Activated T-helper 1 cell treated with anti-CD3 and anti-CD28 coated beads, Interleukin-12 subunit alpha, Interleukin-12 subunit beta, Interleukin-2, Interleukin-4 antibody, amounts not matched to agents 30 ng/mL and 10 ng/mL and 1 ng/mL, durations not matched to agents 14 hours and 24 hours and 36 hours (primary cell): ENCODE measurements around the gene POMC. TPM values are rescaled to one million over a fixed set of nuclear protein-coding genes. Genes with fewer than 3 reads are reported as not detected.
"Not testable (repeated sequence)": the region's sequence is repeated elsewhere in the genome, so short reads cannot be mapped to it uniquely, and the experiment has no call there.

Source experiments
- DNase-seq: peaks from one replicate; pipeline ENCODE4 v3.0.0; 2021; ENCODE audit warnings: low spot score
- H3K27ac Mint-ChIP-seq: one replicate; pipeline ENCODE4 v1.8.0; 2021; ENCODE audit warnings: mild to moderate bottlenecking, mixed read lengths
- H3K27me3 Mint-ChIP-seq: one replicate; pipeline ENCODE4 v1.8.0; 2022; ENCODE audit warnings: mild to moderate bottlenecking, moderate library complexity, mixed read lengths; ENCODE audit not compliant: insufficient read depth
- H3K36me3 Mint-ChIP-seq: one replicate; pipeline ENCODE4 v1.8.0; 2021; ENCODE audit warnings: low read depth, mixed read lengths
- H3K4me1 Mint-ChIP-seq: one replicate; pipeline ENCODE4 v1.8.0; 2021; ENCODE audit warnings: low read depth, mixed read lengths
- H3K4me3 Mint-ChIP-seq: one replicate; pipeline ENCODE4 v1.8.0; 2021; ENCODE audit warnings: mild to moderate bottlenecking, moderate library complexity, mixed read lengths
- H3K9me3 Mint-ChIP-seq: one replicate; pipeline ENCODE4 v1.8.0; 2021; ENCODE audit warnings: mixed read lengths
- intact Hi-C: fragments of 100-400 bp; cut with micrococcal nuclease; formaldehyde crosslinking; loops from one replicate; pipeline ENCODE4 v1.15.1; 2024
- total RNA-seq: library from RNA; stranded (reverse); gene quantifications from 2 replicates; pipeline ENCODE4 v1.2.3, GENCODE V29; 2022

POMC gene
- total RNA-seq, 1 donor from 2014 or later: 5.0 TPM

DNA sequence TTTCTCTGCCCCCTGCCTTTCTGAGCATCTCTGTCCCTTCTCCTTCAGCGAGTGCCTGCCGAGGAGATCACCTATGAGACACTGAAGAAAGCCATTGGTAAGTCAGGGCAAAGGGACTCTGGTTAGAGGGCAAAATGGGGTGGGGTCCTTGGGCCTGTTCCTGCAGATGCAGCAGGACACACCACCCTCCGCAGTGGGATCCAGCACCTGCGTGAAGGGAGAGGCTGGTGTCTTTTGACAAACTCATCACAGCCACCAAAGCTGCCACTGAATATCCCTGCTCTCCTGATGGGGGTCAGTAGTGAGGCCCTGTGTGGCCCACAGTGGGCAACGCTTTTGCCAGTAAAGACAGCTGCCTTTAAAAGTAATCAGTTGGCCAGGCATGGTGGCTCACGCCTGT, 18.7 kb downstream of the POMC start:
- Mint-ChIP-seq H3K27me3 (peaks cover 8% of the 10 kb centered on the region), H3K27ac (no peak overlapping the region), H3K4me1 (no peaks in the 10 kb centered on the region), H3K36me3 (no peaks in the 10 kb centered on the region), H3K9me3 (no peaks in the 10 kb centered on the region), H3K4me3 (no peak overlapping the region)
- DNase-seq: no peak
- intact Hi-C loops: no loop called here

DNA sequence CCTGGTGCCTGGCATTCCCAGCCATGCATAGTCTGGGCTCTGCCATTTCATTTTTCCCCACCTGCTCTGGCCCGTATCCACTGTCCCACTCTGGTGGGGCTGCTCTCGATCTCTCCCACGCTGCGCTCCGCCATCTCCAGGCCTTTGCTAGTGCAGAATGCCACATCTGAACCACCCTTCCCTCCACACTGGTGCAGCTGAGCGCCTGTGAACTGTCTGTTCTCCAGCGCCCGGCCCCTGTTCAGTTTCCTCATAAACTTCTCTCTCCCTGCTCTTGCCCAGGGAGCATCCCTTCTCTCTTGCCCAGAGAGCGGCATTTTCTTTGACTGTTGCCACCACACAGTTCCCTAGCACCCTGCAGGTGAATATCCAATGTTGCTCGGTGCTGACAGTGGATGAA, 21.5 kb downstream of the POMC start:
- no peak for DNase-seq
- Mint-ChIP-seq H3K36me3 (no peaks in the 10 kb centered on the region), H3K4me1 (no peaks in the 10 kb centered on the region), H3K27me3 (peaks cover 12% of the 10 kb centered on the region), H3K27ac (no peak overlapping the region), H3K4me3 (no peak overlapping the region), H3K9me3 (no peaks in the 10 kb centered on the region)
- intact Hi-C loops: no loop called here

DNA sequence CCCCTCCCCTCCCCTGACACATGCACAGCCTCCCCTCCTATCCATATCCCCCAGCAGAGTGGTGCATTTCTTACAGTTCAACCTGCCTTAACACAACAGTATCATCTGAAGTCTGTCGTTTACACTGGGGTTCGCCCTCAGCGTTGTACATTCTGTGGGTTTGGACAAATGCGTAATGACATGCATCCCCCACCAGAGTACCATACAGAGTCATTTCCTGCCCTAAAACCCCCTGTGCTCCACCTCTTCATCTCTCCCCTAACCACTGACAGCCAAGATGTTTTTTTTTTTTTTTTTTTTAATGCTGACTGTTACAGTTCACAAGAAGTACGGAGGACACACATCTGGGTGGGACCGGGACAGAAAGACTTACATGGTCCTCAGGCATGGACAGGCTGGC, 22.6 kb downstream of the POMC start:
- H3K36me3 Mint-ChIP-seq: no peaks in the 10 kb centered on the region
- H3K4me3 Mint-ChIP-seq: no peak overlapping the region
- DNase-seq: no peak
- intact Hi-C loops: no loop called here
- H3K27ac Mint-ChIP-seq: no peak overlapping the region
- H3K4me1 Mint-ChIP-seq: no peaks in the 10 kb centered on the region
- no peaks in the 10 kb centered on the region for H3K9me3 Mint-ChIP-seq
- peaks cover 14% of the 10 kb centered on the region for H3K27me3 Mint-ChIP-seq

DNA sequence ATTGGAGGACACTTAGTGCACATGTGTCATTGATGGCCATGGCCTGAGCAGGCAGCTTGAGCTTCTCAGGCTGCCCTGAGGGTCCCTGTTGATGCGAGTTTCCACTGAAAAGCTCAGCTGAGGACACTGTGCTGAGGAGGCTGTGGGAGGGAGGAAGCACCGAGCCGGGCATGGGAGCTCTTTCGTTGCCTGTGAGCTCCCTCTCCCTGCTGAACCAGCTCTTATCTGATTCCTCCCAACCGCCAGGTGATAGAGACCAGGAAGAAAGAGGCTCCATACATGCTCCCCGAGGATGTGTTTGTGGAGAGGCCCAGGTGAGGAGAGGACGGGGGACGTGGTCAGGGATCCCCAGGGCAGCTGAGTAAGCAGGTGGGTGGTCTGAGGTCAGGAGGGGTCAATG, 27.3 kb downstream of the POMC start:
- Mint-ChIP-seq H3K4me3 (no peak overlapping the region), H3K36me3 (no peaks in the 10 kb centered on the region), H3K27me3 (peaks cover 13% of the 10 kb centered on the region), H3K4me1 (no peaks in the 10 kb centered on the region), H3K9me3 (no peaks in the 10 kb centered on the region), H3K27ac (no peak overlapping the region)
- intact Hi-C loops: no loop called here
- DNase-seq: no peak

DNA sequence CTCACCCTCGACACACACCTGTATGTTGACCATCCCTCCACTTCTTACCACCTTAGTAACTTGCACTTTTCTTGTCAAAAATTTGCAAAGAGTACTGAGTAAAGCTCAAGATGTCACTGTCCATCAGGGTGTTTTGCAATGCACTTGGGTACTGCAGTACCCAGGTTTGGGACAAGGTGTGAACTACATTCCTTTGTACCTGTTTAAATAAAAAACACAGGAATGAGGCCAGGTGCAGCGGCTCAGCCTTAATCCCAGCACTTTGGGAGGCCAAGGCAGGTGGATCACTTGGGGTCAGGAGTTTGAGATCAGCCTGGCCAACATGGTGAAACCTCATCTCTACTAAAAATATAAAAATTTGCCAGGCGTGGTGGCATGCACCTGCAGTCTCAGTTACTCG, 27.8 kb downstream of the POMC start:
- DNase-seq, H3K4me1 Mint-ChIP-seq, H3K27ac Mint-ChIP-seq, H3K36me3 Mint-ChIP-seq, H3K4me3 Mint-ChIP-seq, H3K9me3 Mint-ChIP-seq, intact Hi-C loops: not testable (repeated sequence)
- peaks cover 12% of the 10 kb centered on the region for H3K27me3 Mint-ChIP-seq

DNA sequence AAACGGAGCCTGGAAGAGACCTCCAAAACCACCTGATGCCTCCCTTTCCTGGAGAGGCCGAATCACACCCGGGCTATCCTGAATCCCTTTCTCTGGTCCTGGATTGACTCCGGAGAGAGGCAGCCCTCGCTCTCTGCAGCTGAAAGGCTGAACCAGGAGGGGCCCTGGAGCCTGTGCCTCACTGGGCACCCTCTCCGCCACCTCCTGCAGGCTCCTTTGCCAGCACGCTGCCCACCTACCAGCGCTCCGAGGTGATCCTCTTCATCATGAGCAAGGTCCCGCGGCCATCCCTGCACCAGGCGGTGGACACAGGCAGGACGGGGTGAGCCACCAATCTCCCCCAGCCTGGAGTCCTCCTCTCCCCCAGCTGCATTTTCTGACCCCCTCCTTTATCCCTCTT, 35.7 kb downstream of the POMC start:
- DNase-seq: no peak
- Mint-ChIP-seq H3K36me3 (no peaks in the 10 kb centered on the region), H3K9me3 (no peaks in the 10 kb centered on the region), H3K27me3 (peaks cover 42% of the 10 kb centered on the region), H3K4me1 (peaks cover 10% of the 10 kb centered on the region), H3K4me3 (no peak overlapping the region), H3K27ac (no peak overlapping the region)
- intact Hi-C loops: loop anchor here (1.0 kb wide), 1 partner anchor 64 kb away; no protein-coding TSS in a partner anchor

DNA sequence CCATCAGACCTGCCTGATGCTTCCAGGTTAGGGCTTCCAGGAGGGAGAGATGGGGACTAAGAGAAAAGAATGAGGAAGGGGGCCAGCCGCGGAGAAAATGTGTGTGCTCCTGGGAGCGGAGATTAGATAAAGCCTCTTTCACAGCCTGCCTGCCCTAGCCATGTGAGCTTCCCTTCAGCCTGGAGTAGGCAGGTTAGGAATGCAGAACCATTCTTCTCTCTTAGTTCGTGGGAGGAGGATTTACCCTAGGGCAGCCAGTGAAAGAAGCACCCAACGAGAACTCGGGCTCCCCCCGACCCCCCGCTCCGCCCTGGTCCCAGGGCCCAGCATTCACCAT, 36.1 kb downstream of the POMC start:
- peaks cover 42% of the 10 kb centered on the region for H3K27me3 Mint-ChIP-seq
- no peak for DNase-seq
- H3K4me1 Mint-ChIP-seq: peaks cover 10% of the 10 kb centered on the region
- intact Hi-C loops: loop anchor here (1.0 kb wide), 1 partner anchor 64 kb away; no protein-coding TSS in a partner anchor
- no peaks in the 10 kb centered on the region for H3K36me3 Mint-ChIP-seq
- H3K4me3 Mint-ChIP-seq: peak overlapping the region; percentile 31
- H3K9me3 Mint-ChIP-seq: no peaks in the 10 kb centered on the region
- H3K27ac Mint-ChIP-seq: no peak overlapping the region

DNA sequence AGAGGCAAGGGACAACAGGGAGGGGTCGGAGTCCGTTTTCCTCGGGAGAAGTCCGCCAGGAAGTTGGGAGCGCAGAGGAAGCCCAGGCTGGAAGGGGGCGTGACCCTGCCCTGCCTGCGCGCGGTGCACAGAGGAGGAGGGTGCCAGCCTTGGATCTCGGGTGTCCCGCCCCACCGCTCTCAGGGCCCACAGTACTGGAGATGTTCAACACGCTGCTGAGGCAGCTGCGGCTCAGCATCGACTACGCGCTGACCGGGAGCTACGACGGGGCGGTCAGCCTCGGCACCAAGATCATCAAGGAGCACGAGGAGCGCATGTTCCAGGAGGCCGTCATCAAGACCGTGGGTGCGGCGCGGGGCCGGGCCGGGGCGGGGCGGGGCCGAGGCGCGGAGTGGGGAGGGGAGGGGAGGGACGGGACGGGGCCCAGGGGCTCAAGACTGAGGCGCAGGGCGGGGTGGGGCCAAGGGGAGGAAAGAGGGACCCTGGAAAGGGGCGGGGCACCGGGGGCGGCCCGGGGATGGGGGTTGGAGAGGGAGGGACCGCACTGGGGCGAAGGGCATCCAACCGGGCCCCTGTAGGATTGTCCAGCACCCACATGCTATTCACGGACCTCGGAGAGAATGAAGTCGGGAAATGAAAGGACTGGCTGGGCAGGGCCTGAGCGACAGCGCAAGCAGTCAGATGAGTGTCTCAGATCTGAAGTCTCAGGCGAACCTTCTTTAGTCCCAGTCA, 36.6 kb downstream of the POMC start:
- peak overlapping the region; percentile 68 for H3K4me3 Mint-ChIP-seq
- no peak overlapping the region for H3K27ac Mint-ChIP-seq
- H3K36me3 Mint-ChIP-seq: no peaks in the 10 kb centered on the region
- H3K27me3 Mint-ChIP-seq: peaks cover 44% of the 10 kb centered on the region
- no peak for DNase-seq
- H3K9me3 Mint-ChIP-seq: no peaks in the 10 kb centered on the region
- intact Hi-C loops: loop anchor here (1.0 kb wide), 1 partner anchor 65 kb away; no protein-coding TSS in a partner anchor
- peaks cover 10% of the 10 kb centered on the region for H3K4me1 Mint-ChIP-seq

DNA sequence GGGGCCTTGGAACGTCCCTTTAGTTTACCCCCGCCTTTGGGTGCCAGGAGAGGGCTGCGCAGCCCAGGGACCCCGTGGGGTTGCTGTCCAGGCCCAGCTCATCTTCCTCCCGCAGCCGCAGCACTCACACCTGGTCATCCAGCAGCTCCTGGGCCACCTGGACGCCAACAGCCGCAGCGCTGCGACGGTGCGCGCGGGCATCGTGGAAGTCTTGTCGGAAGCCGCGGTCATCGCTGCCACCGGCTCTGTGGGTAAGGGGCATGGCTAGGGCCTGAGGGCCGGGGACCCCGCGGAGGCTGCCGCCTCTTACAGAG, 37.2 kb downstream of the POMC start:
- peaks cover 10% of the 10 kb centered on the region for H3K4me1 Mint-ChIP-seq
- no peaks in the 10 kb centered on the region for H3K9me3 Mint-ChIP-seq
- intact Hi-C loops: no loop called here
- peaks cover 46% of the 10 kb centered on the region for H3K27me3 Mint-ChIP-seq
- peak overlapping the region; percentile 68 for H3K4me3 Mint-ChIP-seq
- DNase-seq: no peak
- H3K27ac Mint-ChIP-seq: no peak overlapping the region
- H3K36me3 Mint-ChIP-seq: no peaks in the 10 kb centered on the region

DNA sequence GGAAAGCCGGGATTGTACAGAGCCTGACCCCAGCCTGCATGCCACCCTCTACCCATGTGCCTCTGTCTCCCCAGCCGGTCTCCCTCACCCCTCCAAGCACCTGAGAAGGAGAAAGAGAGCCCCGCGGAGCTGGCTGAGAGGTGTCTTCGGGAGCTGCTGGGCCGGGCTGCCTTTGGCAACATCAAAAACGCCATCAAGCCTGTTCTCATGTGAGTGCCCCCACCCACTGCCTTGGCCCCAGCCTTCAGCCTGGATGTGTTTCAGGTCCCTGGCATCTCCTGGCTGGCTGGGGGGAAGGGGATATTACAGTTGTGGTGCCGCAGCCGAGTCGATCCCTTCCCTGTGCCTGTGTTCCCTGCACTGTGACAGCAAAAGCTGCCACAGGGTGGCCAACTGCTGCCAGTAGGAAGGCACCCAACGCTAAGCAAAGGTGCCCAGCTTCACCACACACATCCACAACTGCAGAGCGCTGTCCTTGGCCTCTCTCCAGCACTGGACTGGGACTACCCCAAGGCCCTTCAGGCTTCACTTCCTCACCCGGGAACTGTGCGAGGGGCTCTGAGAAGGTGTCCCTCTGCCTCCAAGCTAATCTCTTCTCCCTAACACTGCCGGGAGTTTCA, 38.4 kb downstream of the POMC start:
- Mint-ChIP-seq H3K27ac (peak overlapping the region; percentile 54), H3K36me3 (no peaks in the 10 kb centered on the region), H3K9me3 (no peaks in the 10 kb centered on the region), H3K27me3 (peaks cover 43% of the 10 kb centered on the region), H3K4me1 (peaks cover 10% of the 10 kb centered on the region), H3K4me3 (no peak overlapping the region)
- no peak for DNase-seq
- intact Hi-C loops: loop anchor here (1.0 to 2.0 kb wide), 3 partner anchors 89 to 720 kb away; no protein-coding TSS in a partner anchor

DNA sequence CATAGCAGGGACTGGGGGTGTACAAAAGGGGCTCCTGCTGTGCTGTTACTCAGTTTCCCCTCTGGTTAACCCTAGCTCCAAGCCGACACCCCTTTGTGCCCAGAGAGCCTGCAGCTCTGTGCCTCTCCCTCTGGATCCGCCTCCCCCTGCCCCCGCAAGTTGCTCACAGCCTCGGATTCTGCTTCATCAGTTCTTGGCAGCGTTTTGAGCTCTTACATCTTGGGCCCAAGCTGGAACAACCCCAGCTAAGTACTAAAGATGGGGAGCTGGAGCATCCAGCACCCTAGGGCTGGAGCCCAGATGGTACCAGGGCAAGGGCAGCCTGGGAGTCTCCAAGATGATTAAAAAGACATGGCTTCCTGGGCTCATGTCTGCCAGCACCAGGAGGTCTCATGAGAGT, 40.7 kb downstream of the POMC start:
- DNase-seq: no peak
- Mint-ChIP-seq H3K27ac (no peak overlapping the region), H3K9me3 (no peaks in the 10 kb centered on the region), H3K4me3 (no peak overlapping the region), H3K27me3 (peaks cover 28% of the 10 kb centered on the region), H3K36me3 (no peaks in the 10 kb centered on the region), H3K4me1 (peaks cover 10% of the 10 kb centered on the region)
- intact Hi-C loops: loop anchor here (2.0 kb wide), 1 partner anchor 87 kb away; no protein-coding TSS in a partner anchor

DNA sequence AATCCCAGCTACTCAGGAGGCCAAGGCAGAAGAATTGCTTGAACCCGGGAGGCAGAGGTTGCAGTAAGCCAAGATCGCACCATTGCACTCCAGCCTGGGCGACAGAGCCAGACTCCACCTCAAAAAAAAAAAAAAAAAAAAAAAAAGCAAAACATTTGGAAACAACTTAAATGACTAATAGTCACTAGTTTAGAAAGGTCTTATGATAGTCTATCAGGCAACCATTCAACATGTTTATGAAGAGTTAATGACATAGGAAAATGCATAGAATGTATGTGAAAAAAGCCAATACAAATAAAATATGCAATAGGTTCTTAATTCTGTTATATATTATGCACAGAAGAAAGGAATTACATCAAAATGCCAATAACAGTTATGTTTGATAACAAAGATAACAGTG, 41.3 kb downstream of the POMC start:
- intact Hi-C loops: not testable (repeated sequence)

DNA sequence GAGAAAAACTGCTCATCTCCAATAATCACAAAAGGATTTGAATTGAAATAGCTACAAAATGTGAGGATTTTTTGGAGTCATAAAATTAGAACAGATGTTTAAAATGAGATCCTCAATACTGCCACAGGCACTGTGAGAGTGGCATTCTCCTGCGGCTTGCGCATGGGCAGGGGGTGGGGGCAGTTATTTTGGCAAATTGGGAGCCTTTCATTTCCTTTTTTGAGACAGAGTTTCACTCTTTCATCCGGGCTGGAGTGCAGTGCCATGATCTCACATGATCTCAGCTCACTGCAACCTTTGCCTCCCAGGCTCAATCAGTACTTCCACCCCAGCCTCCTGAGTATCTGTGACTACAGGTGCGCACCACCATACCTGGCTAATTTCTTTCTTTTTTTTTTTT, 42.4 kb downstream of the POMC start:
- no peak overlapping the region for H3K4me3 Mint-ChIP-seq
- H3K4me1 Mint-ChIP-seq: peaks cover 10% of the 10 kb centered on the region
- intact Hi-C loops: no loop called here
- DNase-seq: no peak
- H3K27me3 Mint-ChIP-seq: peaks cover 18% of the 10 kb centered on the region
- H3K9me3 Mint-ChIP-seq: no peaks in the 10 kb centered on the region
- no peak overlapping the region for H3K27ac Mint-ChIP-seq
- H3K36me3 Mint-ChIP-seq: no peaks in the 10 kb centered on the region

More for the DNA sequence above, 41.3 kb downstream of the POMC start:
- not testable (repeated sequence) for H3K4me1 Mint-ChIP-seq, DNase-seq, H3K36me3 Mint-ChIP-seq, H3K9me3 Mint-ChIP-seq, H3K4me3 Mint-ChIP-seq, H3K27ac Mint-ChIP-seq
- peaks cover 25% of the 10 kb centered on the region for H3K27me3 Mint-ChIP-seq
